Ishikawa (cell line): ENCODE measurements around the gene LPP.

Source experiments
- CEBPB ChIP-seq: IDR thresholded peaks from 2 replicates; pipeline ENCODE4 v1.6.1; 2012
- CREB1 ChIP-seq: IDR thresholded peaks from 2 replicates; pipeline ENCODE4 v1.6.1; 2012; ENCODE audit warnings: low read depth
- EGR1 ChIP-seq: IDR thresholded peaks from 2 replicates; pipeline ENCODE4 v1.6.1; 2012
- EP300 ChIP-seq: IDR thresholded peaks from 2 replicates; pipeline ENCODE4 v1.6.1; 2012; ENCODE audit warnings: borderline replicate concordance
- FOXM1 ChIP-seq: IDR thresholded peaks from 2 replicates; pipeline ENCODE4 v1.6.1; 2012; ENCODE audit warnings: low read depth, borderline replicate concordance
- MAX ChIP-seq: IDR thresholded peaks from 2 replicates; pipeline ENCODE4 v1.6.1; 2012
- NFIC ChIP-seq: IDR thresholded peaks from 2 replicates; pipeline ENCODE4 v1.6.1; 2012
- RAD21 ChIP-seq: IDR thresholded peaks from 2 replicates; pipeline ENCODE4 v1.6.1; 2012; ENCODE audit warnings: low read depth
- REST ChIP-seq: IDR thresholded peaks from 2 replicates; pipeline ENCODE4 v1.6.1; 2012; ENCODE audit warnings: low read depth, mild to moderate bottlenecking
- TAF1 ChIP-seq: IDR thresholded peaks from 2 replicates; pipeline ENCODE4 v1.6.1; 2012; ENCODE audit warnings: low read depth, mild to moderate bottlenecking
- TCF12 ChIP-seq: IDR thresholded peaks from 2 replicates; pipeline ENCODE4 v1.6.1; 2012; ENCODE audit warnings: low read depth
- TEAD4 ChIP-seq: IDR thresholded peaks from 2 replicates; pipeline ENCODE4 v1.6.1; 2012
- YY1 ChIP-seq: IDR thresholded peaks from 2 replicates; pipeline ENCODE4 v1.6.1; 2012; ENCODE audit warnings: low read depth
- ZBTB7A ChIP-seq: IDR thresholded peaks from 2 replicates; pipeline ENCODE4 v1.6.1; 2012; ENCODE audit warnings: low read depth
- TF ChIP-seq, protein P1 (sequence below): IDR thresholded peaks from 2 replicates; pipeline ENCODE4 v1.6.1; 2012

Gene LPP

GRCh38 chr3:188470508-188471130 lies 316.7 kb downstream of the LPP start:
- no peak for TF ChIP-seq RAD21
- no peak for TF ChIP-seq REST
- no peak for TF ChIP-seq ZBTB7A
- no peak for TF ChIP-seq MAX
- no peak for TF ChIP-seq YY1
- TF ChIP-seq EP300: no peak
- no peak for TF ChIP-seq TEAD4
- TF ChIP-seq CEBPB: no peak
- no peak for TF ChIP-seq CREB1
- no peak for TF ChIP-seq EGR1
- TF ChIP-seq TCF12: no peak
- TF ChIP-seq NFIC: no peak
- TF ChIP-seq, protein P1, sequence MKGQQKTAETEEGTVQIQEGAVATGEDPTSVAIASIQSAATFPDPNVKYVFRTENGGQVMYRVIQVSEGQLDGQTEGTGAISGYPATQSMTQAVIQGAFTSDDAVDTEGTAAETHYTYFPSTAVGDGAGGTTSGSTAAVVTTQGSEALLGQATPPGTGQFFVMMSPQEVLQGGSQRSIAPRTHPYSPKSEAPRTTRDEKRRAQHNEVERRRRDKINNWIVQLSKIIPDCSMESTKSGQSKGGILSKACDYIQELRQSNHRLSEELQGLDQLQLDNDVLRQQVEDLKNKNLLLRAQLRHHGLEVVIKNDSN: no peak
- TF ChIP-seq FOXM1: no peak
- TF ChIP-seq TAF1: no peak

DNA sequence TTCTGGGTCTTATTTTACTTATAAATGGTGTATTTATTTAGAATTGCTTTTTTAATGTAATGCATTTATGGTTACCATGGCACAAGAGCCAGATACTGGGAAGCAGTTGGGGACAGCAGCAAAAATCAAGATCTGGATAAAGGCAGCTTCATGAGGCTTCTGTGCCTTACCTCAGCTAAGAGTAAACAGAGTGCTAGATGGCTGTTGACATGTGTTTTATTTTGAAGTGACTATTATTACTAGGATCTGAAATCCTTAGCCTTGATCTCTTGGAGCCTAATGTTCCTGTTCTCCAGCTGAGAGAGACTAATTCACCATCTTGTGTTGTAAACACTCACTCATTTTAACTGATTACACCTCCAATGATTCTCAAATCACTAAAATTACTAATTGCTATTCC lies 317.8 kb downstream of the LPP start:
- no peak for TF ChIP-seq YY1
- TF ChIP-seq MAX: no peak
- no peak for TF ChIP-seq REST
- no peak for TF ChIP-seq ZBTB7A
- no peak for TF ChIP-seq NFIC
- TF ChIP-seq EP300: no peak
- TF ChIP-seq, protein P1: no peak
- TF ChIP-seq CEBPB: no peak

- no peak for TF ChIP-seq FOXM1
- no peak for TF ChIP-seq MAX
- no peak for TF ChIP-seq EGR1
- no peak for TF ChIP-seq YY1
- no peak for TF ChIP-seq CEBPB
- no peak for TF ChIP-seq TEAD4
- no peak for TF ChIP-seq ZBTB7A
- TF ChIP-seq CREB1: no peak
- TF ChIP-seq NFIC: no peak
- no peak for TF ChIP-seq TAF1
- TF ChIP-seq REST: no peak
- no peak for TF ChIP-seq RAD21
- TF ChIP-seq TCF12: no peak
- TF ChIP-seq, protein P1: no peak
- TF ChIP-seq EP300: no peak
Observed at GRCh38 chr3:188472336-188472735, 318.4 kb downstream of the LPP start.

DNA sequence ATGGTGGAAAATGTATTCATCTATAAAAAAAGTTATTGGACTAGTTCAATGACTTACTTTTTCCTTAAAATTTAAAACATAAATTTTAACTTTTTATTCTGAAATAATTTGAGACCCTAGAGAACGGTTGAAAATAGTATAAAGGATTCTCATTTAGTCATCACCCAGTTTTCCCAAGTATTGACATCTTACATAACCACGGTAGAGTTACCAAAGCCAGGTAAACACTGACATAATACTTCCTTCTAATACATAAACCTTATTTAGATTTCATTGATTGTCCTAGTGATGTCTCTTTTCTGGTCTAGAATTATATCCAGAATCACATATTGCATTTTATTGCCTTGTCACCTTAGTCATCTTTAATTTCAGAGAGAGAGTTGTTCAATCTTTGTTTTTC lies 319.1 kb downstream of the LPP start:
- TF ChIP-seq EP300 (no peak), CEBPB (no peak), FOXM1 (no peak), YY1 (no peak), EGR1 (no peak), REST (no peak), ZBTB7A (no peak), NFIC (no peak), RAD21 (no peak), CREB1 (no peak), TEAD4 (no peak), TCF12 (no peak)
- TF ChIP-seq, protein P1: no peak
